HepG2 (cell line): ENCODE data around the gene LMAN2L. TPM values are rescaled to one million over a fixed set of nuclear protein-coding genes. Genes with fewer than 3 reads are reported as not detected.

Experiments
- DPF2 ChIP-seq: sonication (generic); formaldehyde crosslinking; IDR thresholded peaks from 2 replicates; pipeline ENCODE4 v1.4.0; 2020; ENCODE audit warnings: mild to moderate bottlenecking, low read depth, missing genetic modification reagents, borderline replicate concordance
- HNRNPK ChIP-seq: fragments of 200-400 bp; formaldehyde crosslinking; IDR thresholded peaks from 2 replicates; pipeline ENCODE4 v1.6.1; 2018; ENCODE audit warnings: low read length, low read depth, moderate library complexity, mild to moderate bottlenecking; ENCODE audit not compliant: poor library complexity, severe bottlenecking
- NAIF1 ChIP-seq: sonication (generic); formaldehyde crosslinking; IDR thresholded peaks from 2 replicates; pipeline ENCODE4 v1.5.0; 2020; ENCODE audit warnings: mild to moderate bottlenecking, missing genetic modification reagents, borderline replicate concordance
- POLR2G ChIP-seq: fragments of 200-400 bp; formaldehyde crosslinking; IDR thresholded peaks from 2 replicates; pipeline ENCODE4 v1.6.1; 2018; ENCODE audit warnings: mild to moderate bottlenecking, low read depth, low read length, moderate library complexity
- SNAPC2 ChIP-seq: sonication (generic); formaldehyde crosslinking; IDR thresholded peaks from 2 replicates; pipeline ENCODE4 v1.8.1; 2022; ENCODE audit warnings: mild to moderate bottlenecking, missing genetic modification reagents
- ZC3H13 ChIP-seq: sonication (generic); formaldehyde crosslinking; IDR thresholded peaks from 2 replicates; pipeline ENCODE4 v1.8.1; 2023; ENCODE audit warnings: mild to moderate bottlenecking, missing genetic modification reagents, moderate library complexity
- ZFYVE20 ChIP-seq: sonication (generic); formaldehyde crosslinking; IDR thresholded peaks from 2 replicates; pipeline ENCODE4 v1.8.0; 2023; ENCODE audit warnings: low read depth, mild to moderate bottlenecking, moderate library complexity, missing genetic modification reagents, borderline replicate concordance
- ZNF550 ChIP-seq: sonication (generic); formaldehyde crosslinking; IDR thresholded peaks from 2 replicates; pipeline ENCODE4 v1.4.0; 2020; ENCODE audit warnings: mild to moderate bottlenecking, missing genetic modification reagents, borderline replicate concordance
- polyA plus RNA-seq, 8 experiments: library from polyadenylated mRNA; depleted of rRNA in 3 of 8; stranded (reverse) in 7 of 8; unstranded in 1 of 8; fragments of >200 nt; fragmentation: Illumina TruSeq in 4 of 8; extraction: Trizol in 4 of 8; gene quantifications; 2 replicates each; pipeline versions ENCODE4 v1.2.1 to v1.2.3, GENCODE V29; 2011 to 2016; ENCODE audit warnings: low read depth in 4 of 8, missing spikeins in 1 of 8, mixed read lengths in 1 of 8; ENCODE audit not compliant: insufficient read depth in 1 of 8
- total RNA-seq, 5 experiments: library from RNA; depleted of rRNA; stranded (reverse); fragments of >200 nt; fragmentation: Illumina TruSeq; extraction: Trizol; gene quantifications; 2 replicates each; pipeline ENCODE4 v1.2.3, GENCODE V29; 2016; ENCODE audit warnings: low read depth in 1 of 5
- TF ChIP-seq, protein P1 (sequence below): sonication (generic); formaldehyde crosslinking; IDR thresholded peaks from 2 replicates; pipeline ENCODE4 v1.5.1; 2020; ENCODE audit warnings: missing genetic modification reagents, mild to moderate bottlenecking, borderline replicate concordance
- TF ChIP-seq, protein P2 (sequence below): sonication (generic); formaldehyde crosslinking; conservative IDR thresholded peaks from 2 replicates; pipeline ENCODE4 v1.5.0; 2020; ENCODE audit warnings: missing genetic modification reagents
- TF ChIP-seq, protein P3 (sequence below): sonication (generic); formaldehyde crosslinking; IDR thresholded peaks from 2 replicates; pipeline ENCODE4 v1.4.0; 2020; ENCODE audit warnings: mild to moderate bottlenecking, low read depth, missing genetic modification reagents
- TF ChIP-seq, protein P4 (sequence below): sonication (generic); formaldehyde crosslinking; conservative IDR thresholded peaks from 2 replicates; pipeline ENCODE4 v1.8.0; 2022; ENCODE audit warnings: low read depth, missing genetic modification reagents

LMAN2L gene
- total and polyA plus RNA-seq, 2 of the 13 experiments (the other 11 are each of a cell fraction or from before 2014, with no cell fraction given) = 39.1 to 57.9 TPM

DNA sequence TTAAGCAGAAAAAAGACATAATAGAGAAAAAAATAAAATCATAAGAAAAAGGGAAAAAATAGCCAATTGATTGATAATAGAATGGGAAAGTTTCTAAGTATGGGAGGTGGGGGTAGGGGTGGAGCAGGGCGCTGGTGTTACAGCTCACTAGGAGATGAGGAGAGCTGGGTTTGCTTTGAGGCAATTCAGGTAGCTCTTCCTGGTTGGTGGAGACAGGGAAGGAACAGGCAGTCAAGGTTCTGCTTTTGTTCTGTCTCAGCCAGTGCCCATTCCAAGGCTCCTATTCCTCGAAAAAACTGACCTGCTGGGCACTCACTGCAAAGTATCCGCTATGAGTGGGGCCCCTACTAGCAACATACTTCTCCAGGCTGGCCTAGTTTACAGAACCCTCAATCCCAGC lies 19.1 kb upstream of the LMAN2L start (continued):
- TF ChIP-seq, protein P1, sequence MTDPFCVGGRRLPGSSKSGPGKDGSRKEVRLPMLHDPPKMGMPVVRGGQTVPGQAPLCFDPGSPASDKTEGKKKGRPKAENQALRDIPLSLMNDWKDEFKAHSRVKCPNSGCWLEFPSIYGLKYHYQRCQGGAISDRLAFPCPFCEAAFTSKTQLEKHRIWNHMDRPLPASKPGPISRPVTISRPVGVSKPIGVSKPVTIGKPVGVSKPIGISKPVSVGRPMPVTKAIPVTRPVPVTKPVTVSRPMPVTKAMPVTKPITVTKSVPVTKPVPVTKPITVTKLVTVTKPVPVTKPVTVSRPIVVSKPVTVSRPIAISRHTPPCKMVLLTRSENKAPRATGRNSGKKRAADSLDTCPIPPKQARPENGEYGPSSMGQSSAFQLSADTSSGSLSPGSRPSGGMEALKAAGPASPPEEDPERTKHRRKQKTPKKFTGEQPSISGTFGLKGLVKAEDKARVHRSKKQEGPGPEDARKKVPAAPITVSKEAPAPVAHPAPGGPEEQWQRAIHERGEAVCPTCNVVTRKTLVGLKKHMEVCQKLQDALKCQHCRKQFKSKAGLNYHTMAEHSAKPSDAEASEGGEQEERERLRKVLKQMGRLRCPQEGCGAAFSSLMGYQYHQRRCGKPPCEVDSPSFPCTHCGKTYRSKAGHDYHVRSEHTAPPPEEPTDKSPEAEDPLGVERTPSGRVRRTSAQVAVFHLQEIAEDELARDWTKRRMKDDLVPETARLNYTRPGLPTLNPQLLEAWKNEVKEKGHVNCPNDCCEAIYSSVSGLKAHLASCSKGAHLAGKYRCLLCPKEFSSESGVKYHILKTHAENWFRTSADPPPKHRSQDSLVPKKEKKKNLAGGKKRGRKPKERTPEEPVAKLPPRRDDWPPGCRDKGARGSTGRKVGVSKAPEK (CRISPR knock-in tag) = no peak
- TF ChIP-seq DPF2 = no peak
- no peak for TF ChIP-seq POLR2G
- TF ChIP-seq ZFYVE20 = no peak
- no peak for TF ChIP-seq NAIF1 (CRISPR knock-in tag)
- no peak for TF ChIP-seq HNRNPK
- TF ChIP-seq, protein P2, sequence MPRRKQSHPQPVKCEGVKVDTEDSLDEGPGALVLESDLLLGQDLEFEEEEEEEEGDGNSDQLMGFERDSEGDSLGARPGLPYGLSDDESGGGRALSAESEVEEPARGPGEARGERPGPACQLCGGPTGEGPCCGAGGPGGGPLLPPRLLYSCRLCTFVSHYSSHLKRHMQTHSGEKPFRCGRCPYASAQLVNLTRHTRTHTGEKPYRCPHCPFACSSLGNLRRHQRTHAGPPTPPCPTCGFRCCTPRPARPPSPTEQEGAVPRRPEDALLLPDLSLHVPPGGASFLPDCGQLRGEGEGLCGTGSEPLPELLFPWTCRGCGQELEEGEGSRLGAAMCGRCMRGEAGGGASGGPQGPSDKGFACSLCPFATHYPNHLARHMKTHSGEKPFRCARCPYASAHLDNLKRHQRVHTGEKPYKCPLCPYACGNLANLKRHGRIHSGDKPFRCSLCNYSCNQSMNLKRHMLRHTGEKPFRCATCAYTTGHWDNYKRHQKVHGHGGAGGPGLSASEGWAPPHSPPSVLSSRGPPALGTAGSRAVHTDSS (CRISPR knock-in tag) = no peak
- TF ChIP-seq ZC3H13 (CRISPR knock-in tag) = no peak
- no peak for TF ChIP-seq SNAPC2 (CRISPR knock-in tag)
- TF ChIP-seq, protein P3, sequence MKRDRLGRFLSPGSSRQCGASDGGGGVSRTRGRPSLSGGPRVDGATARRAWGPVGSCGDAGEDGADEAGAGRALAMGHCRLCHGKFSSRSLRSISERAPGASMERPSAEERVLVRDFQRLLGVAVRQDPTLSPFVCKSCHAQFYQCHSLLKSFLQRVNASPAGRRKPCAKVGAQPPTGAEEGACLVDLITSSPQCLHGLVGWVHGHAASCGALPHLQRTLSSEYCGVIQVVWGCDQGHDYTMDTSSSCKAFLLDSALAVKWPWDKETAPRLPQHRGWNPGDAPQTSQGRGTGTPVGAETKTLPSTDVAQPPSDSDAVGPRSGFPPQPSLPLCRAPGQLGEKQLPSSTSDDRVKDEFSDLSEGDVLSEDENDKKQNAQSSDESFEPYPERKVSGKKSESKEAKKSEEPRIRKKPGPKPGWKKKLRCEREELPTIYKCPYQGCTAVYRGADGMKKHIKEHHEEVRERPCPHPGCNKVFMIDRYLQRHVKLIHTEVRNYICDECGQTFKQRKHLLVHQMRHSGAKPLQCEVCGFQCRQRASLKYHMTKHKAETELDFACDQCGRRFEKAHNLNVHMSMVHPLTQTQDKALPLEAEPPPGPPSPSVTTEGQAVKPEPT (CRISPR knock-in tag) = no peak
- TF ChIP-seq, protein P4, sequence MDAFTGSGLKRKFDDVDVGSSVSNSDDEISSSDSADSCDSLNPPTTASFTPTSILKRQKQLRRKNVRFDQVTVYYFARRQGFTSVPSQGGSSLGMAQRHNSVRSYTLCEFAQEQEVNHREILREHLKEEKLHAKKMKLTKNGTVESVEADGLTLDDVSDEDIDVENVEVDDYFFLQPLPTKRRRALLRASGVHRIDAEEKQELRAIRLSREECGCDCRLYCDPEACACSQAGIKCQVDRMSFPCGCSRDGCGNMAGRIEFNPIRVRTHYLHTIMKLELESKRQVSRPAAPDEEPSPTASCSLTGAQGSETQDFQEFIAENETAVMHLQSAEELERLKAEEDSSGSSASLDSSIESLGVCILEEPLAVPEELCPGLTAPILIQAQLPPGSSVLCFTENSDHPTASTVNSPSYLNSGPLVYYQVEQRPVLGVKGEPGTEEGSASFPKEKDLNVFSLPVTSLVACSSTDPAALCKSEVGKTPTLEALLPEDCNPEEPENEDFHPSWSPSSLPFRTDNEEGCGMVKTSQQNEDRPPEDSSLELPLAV (CRISPR knock-in tag) = no peak
- no peak for TF ChIP-seq ZNF550 (CRISPR knock-in tag)
